ENCODE measurements around the gene CUX1.

Gene CUX1

GRCh38 chr7:101941481-101942383 is 124.3 kb downstream of the CUX1 start:
- DNase-seq: no peak

DNA sequence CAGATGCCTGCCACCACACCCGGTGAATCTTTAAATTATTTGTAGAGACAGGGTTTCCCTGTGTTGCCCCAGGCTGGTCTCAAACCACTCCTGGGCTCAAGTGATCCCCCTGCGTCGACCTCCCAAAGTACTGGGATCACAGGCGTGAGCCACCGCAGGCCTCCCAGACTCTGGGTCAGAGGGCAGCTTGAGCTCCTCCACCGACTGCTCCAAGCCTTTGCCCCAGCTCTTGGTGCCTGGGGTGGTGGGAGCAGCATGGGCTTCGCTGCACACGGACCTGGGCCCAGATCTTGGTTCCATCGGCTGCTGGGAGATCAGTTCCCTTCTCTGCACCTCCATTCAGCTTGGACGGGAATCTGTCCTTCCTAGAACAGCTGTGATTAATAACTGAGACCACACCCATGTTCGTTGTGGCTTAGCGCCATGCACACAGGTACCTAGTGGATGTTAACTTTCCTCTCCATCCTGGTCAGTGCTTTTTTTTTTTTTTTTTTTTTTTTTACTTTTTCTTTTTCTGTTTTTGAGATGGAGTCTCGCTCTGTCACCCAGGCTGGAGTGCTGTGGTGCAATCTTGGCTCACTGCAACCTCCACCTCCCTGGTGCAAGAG is 125.3 kb downstream of the CUX1 start:
- no peak for DNase-seq

- no peak for DNase-seq
Measured at GRCh38 chr7:101943306-101943705, 125.9 kb downstream of the CUX1 start.

- no peak for DNase-seq
Measured at GRCh38 chr7:101943889-101944600, 126.6 kb downstream of the CUX1 start.

- DNase-seq: no peak
Measured at GRCh38 chr7:101944611-101945010, 127.2 kb downstream of the CUX1 start.

- DNase-seq: no peak
Measured at GRCh38 chr7:101945034-101945758, 127.8 kb downstream of the CUX1 start.

DNA sequence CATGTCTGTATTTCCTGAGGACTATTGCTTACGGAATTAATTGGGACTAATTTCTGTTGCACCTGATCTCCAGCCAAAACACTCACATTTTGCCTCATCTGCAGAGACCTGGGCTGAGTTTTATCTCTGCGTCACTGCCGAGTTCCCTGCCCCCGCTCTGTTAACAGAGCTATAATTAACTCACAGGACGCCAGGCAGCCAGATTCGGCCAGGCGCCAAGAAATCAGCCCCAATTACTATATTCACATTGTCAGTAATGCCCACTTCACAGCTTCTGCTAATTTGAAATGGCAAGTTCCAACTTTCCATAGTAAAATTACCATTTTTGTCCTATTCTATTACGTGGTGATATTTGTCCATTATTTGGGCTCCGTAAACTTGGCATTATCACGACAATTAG is 130.5 kb downstream of the CUX1 start:
- DNase-seq: peak; percentile 82

GRCh38 chr7:101948650-101949049 is 131.2 kb downstream of the CUX1 start:
- no peak for DNase-seq

- DNase-seq: no peak
Measured at GRCh38 chr7:101950450-101951119, 133.2 kb downstream of the CUX1 start.

DNA sequence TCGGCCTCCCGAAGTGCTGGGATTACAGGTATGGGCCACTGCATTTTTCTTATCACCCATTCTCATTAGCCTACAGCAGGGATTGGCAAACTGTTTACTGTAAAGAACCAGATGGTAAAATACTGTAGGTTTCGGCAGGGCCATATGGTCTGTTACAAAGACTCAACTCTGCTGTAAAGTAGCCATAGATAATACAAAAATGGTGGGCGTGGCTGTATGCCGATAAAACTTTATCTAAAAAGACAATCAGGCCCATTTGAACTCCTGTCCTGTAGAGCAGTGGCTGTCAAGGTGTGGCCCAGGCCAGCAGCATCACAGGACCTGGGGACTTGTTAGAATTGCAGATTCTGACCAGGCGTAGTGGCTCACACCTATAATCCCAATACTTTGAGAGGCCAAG is 134.3 kb downstream of the CUX1 start:
- DNase-seq: peak; percentile 33

GRCh38 chr7:101952355-101953247 is 135.2 kb downstream of the CUX1 start:
- no peak for DNase-seq

DNA sequence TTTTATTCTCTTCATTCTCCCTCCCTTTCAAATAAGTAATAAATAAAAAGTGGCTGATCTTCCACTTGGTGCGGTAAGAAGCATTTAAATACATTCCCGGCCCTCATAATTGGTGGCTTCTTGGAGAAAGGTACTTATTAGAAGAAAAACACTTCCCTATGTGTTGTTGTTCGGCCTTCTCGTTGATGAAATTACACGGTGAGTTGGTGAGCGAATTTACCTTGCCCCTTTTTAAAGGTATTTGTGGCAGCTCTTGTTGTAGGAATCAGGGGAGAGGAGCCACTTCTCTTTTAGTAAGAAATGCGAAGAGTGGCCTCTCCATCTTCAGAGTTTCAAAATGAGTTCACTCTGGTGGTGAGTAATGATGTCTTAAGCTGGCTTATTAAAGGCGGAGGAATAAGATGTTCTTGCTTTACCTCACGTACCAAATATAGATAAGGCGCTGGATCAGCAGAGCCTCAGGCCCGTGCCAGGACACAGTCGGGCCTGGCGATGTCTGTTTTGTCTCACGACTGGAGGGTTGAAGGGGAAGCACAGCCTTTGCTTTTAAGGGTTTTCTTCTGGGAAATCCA is 135.9 kb downstream of the CUX1 start:
- no peak for DNase-seq

DNA sequence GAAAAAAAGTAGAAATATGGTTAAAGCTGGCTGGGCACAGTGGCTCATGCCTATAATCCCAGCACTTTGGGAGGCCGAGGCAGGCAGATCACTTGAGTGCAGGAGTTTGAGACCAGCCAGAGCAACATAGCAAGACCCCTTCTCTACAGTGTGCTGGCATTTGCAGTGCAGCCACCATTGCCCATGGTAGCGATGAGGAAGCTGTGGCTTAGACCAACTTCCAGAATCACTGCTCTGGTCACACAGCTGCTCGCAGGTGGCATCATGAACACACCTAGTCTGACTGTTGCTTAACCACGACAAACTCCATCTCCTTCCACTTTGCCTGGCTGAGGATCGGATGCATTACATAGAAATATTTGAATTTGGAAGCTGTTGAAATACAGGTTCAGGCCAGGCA is 137.1 kb downstream of the CUX1 start:
- no peak for DNase-seq

DNA sequence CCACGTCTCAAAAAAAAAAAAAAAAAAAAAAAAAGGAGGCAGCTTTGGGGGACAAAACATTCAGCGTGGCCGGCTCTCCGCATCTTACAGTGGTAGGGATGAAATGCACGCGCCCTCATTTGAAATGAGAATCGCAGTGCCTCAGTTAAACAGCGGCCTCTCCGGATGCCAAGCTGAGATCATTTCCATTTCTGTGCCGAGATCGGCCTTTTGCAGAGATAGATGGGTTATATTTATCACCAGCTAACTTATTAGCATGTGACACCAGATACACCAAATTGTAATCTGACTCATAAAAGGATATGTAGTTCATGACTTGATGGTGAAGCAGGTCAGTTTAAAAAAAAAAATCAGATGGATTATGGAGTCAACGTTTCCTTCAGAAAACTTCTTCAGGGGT is 138.7 kb downstream of the CUX1 start:
- no peak for DNase-seq

GRCh38 chr7:101957744-101958525 is 140.5 kb downstream of the CUX1 start:
- DNase-seq: no peak

- no peak for DNase-seq
Measured at GRCh38 chr7:101959342-101959741, 141.9 kb downstream of the CUX1 start.

DNA sequence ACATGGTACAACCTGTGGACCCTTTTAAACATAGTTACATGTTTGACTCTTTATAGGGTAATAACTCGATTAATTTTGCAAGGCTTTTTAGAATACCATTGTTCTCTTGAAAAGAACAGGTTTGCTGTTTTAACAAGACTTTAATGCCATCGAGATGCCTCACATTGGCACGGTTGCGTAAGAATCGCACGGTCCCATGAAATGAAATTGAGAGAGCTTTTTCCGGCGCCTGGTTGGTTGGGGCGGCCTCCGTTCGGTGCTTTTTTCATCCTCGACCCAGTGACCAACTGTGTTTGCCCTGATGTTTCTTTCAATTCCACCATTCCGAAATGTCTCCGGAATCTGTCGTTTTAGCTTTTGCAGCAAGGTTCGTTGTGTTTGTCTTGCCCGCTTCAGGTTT is 142.4 kb downstream of the CUX1 start:
- no peak for DNase-seq

- no peak for DNase-seq
Measured at GRCh38 chr7:101960323-101960722, 142.9 kb downstream of the CUX1 start.

- no peak for DNase-seq
Measured at GRCh38 chr7:101960985-101961708, 143.7 kb downstream of the CUX1 start.

- DNase-seq: no peak
Measured at GRCh38 chr7:101961811-101962210, 144.4 kb downstream of the CUX1 start.
